C4-2B (cell line): ENCODE results near the gene MDH1B.
A peak's percentile ranks its signal among the peaks of the same experiment; 100 is the strongest.

ENCODE experiments used
- H3K27ac ChIP-seq: fragments of 450-650 bp; 2 replicates; pipeline ENCODE4 v1.5.1; 2017
- CTCF ChIP-seq: fragments of 450-650 bp; conservative IDR thresholded peaks from 2 replicates; pipeline ENCODE4 v1.5.1; 2017; ENCODE audit warnings: mild to moderate bottlenecking
- ZFX ChIP-seq: fragments of 450-650 bp; IDR thresholded peaks from 2 replicates; pipeline ENCODE4 v1.6.1; 2017

Gene MDH1B

GRCh38 chr2:206701952-206702605, 63.0 kb downstream of the MDH1B start:
- H3K27ac ChIP-seq = no peak overlapping the region

GRCh38 chr2:206700156-206700555, 65.0 kb downstream of the MDH1B start:
- no peak overlapping the region for H3K27ac ChIP-seq
- TF ChIP-seq ZFX (no peak), CTCF (no peak)

More at GRCh38 chr2:206701952-206702605, 63.0 kb downstream of the MDH1B start:
- TF ChIP-seq CTCF (no peak), ZFX (no peak)

- TF ChIP-seq CTCF = no peak
- no peak for TF ChIP-seq ZFX
- H3K27ac ChIP-seq = no peak overlapping the region
Measured at GRCh38 chr2:206698811-206699210, 66.3 kb downstream of the MDH1B start.

- no peak overlapping the region for H3K27ac ChIP-seq
- TF ChIP-seq CTCF (no peak), ZFX (no peak)
Measured at GRCh38 chr2:206696910-206697309, 68.2 kb downstream of the MDH1B start.

- H3K27ac ChIP-seq = no peak overlapping the region
- no peak for TF ChIP-seq ZFX
- TF ChIP-seq CTCF = peak; percentile 75
Measured at GRCh38 chr2:206693399-206694137, 71.6 kb downstream of the MDH1B start.

GRCh38 chr2:206692971-206693370, 72.2 kb downstream of the MDH1B start:
- no peak overlapping the region for H3K27ac ChIP-seq
- TF ChIP-seq ZFX (no peak), CTCF (no peak)

GRCh38 chr2:206688990-206689389, 76.1 kb downstream of the MDH1B start:
- no peak overlapping the region for H3K27ac ChIP-seq
- TF ChIP-seq CTCF = no peak
- TF ChIP-seq ZFX = no peak
